Measurements from ENCODE around the gene FAM217B. TPM values are rescaled to one million over a fixed set of nuclear protein-coding genes. Genes with fewer than 3 reads are reported as not detected.
A peak's percentile ranks its signal among the peaks of the same experiment; 100 is the strongest.

FAM217B gene
- total RNA-seq, 6 experiments from 2014 or later, result 1.2 to 3.6 (median 2.2) TPM

DNA sequence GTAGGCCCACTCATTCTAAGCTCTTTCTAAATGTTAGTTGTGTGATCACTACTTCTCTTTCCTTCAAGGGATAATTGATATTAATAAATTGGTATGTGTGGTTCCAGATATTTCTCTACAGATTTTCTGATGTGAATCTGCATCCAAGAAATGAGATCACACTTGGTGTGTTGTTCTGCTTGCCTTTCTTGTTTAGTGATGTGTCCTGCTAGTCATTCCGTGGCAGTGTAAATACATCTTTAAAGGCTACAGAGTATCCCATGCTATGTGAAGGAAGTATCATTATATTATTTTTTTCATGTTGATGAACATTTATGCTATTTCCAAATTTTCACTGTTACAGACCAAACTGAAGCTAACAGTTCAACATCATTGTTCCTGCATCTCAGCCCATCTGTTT lies 31.2 kb downstream of the FAM217B start:
- peaks cover 0 to 3% of the 10 kb centered on the region in 2 donors for H3K27me3 ChIP-seq
- intact Hi-C loops (cut with DNase I), result no loop called here
- no peak for DNase-seq
- H3K27ac ChIP-seq, result no peak overlapping the region
- peaks cover 0 to 13% (median 0%) of the 10 kb centered on the region in 4 donors for H3K4me1 ChIP-seq
- no peak overlapping the region for H3K4me3 ChIP-seq
- no peaks in the 10 kb centered on the region for H3K9me3 ChIP-seq
- WGBS (ENCODE audit: insufficient coverage, low coverage, low lambda C conversion rate, missing lambda C conversion rate), result 100% methylated on average over 1 of the region's 1 CpG
- TF ChIP-seq CTCF (IDR thresholded peaks at IDR 0.05) (no peak), POLR2A (IDR thresholded peaks at IDR 0.05) (no peak)
- H3K36me3 ChIP-seq, result no peaks in the 10 kb centered on the region
- ATAC-seq, result no peak

- peak in 3 of 4 donors; percentile 57 to 81 (median 76) for ATAC-seq
- no peak for DNase-seq
- Histone ChIP-seq H3K27ac (no peak overlapping the region), H3K4me3 (no peak overlapping the region), H3K36me3 (no peaks in the 10 kb centered on the region), H3K4me1 (peaks cover 0 to 13% (median 0%) of the 10 kb centered on the region in 4 donors), H3K9me3 (no peaks in the 10 kb centered on the region), H3K27me3 (peaks cover 0 to 3% of the 10 kb centered on the region in 2 donors)
- 47% methylated on average over 12 of the region's 12 CpGs for WGBS (ENCODE audit: insufficient coverage, low coverage, low lambda C conversion rate, missing lambda C conversion rate)
- intact Hi-C loops (cut with DNase I), result no loop called here
- no peak for TF ChIP-seq POLR2A (IDR thresholded peaks at IDR 0.05)
- TF ChIP-seq CTCF (IDR thresholded peaks at IDR 0.05), result no peak
These were observed 32.0 kb downstream of the FAM217B start for GRCh38 chr20:59972037-59972801.

- H3K4me1 ChIP-seq, result peaks cover 0 to 13% (median 0%) of the 10 kb centered on the region in 4 donors
- H3K4me3 ChIP-seq, result no peak overlapping the region
- DNase-seq, result no peak
- H3K36me3 ChIP-seq, result no peaks in the 10 kb centered on the region
- no peak for ATAC-seq
- TF ChIP-seq CTCF (IDR thresholded peaks at IDR 0.05) (no peak), POLR2A (IDR thresholded peaks at IDR 0.05) (no peak)
- intact Hi-C loops (cut with DNase I), result no loop called here
- WGBS (ENCODE audit: insufficient coverage, low coverage, low lambda C conversion rate, missing lambda C conversion rate), result 87% methylated on average over 6 of the region's 6 CpGs
- no peak overlapping the region for H3K27ac ChIP-seq
- H3K9me3 ChIP-seq, result no peaks in the 10 kb centered on the region
- no peaks in the 10 kb centered on the region for H3K27me3 ChIP-seq
These were observed 36.1 kb downstream of the FAM217B start for GRCh38 chr20:59976156-59976782.

- intact Hi-C loops (cut with DNase I), result no loop called here
- no peaks in the 10 kb centered on the region for H3K9me3 ChIP-seq
- TF ChIP-seq CTCF (IDR thresholded peaks at IDR 0.05), result no peak
- no peak for TF ChIP-seq POLR2A (IDR thresholded peaks at IDR 0.05)
- H3K27me3 ChIP-seq, result no peaks in the 10 kb centered on the region
- WGBS (ENCODE audit: insufficient coverage, low coverage, low lambda C conversion rate, missing lambda C conversion rate), result 76% methylated on average over 5 of the region's 9 CpGs
- H3K4me3 ChIP-seq, result no peak overlapping the region
- no peak for ATAC-seq
- H3K4me1 ChIP-seq, result peaks cover 0 to 7% (median 0%) of the 10 kb centered on the region in 4 donors
- no peak overlapping the region for H3K27ac ChIP-seq
- no peaks in the 10 kb centered on the region for H3K36me3 ChIP-seq
- DNase-seq, result no peak
These were observed 36.9 kb downstream of the FAM217B start for GRCh38 chr20:59977086-59977485.
